Right lobe of liver (tissue), 6 donors: ENCODE data around the gene FLNA. TPM values are rescaled to one million over a fixed set of nuclear protein-coding genes. Genes with fewer than 3 reads are reported as not detected.

Source experiments
- ATAC-seq, 4 donors: fragments of 200-7000 bp; cut with Tn5 transposase; one replicate each; pipeline ENCODE4 v1.9.1; 2020; ENCODE audit warnings: mild to moderate bottlenecking in 4 of 4, moderate library complexity in 4 of 4
- DNase-seq, 3 donors: peaks; one replicate each; pipeline ENCODE4 v3.0.0-alpha.2; 2020
- H3K27ac ChIP-seq, 3 donors: fragments of 200-600 bp; one replicate each; pipeline ENCODE4 v1.8.0; 2022
- H3K27me3 ChIP-seq, 2 donors: fragments of 200-600 bp; one replicate each; pipeline ENCODE4 v1.8.0; 2022
- H3K36me3 ChIP-seq, 4 donors: fragments of 200-600 bp; sonication (generic) in 1 of 4; one replicate each; pipeline versions ENCODE4 v1.5.1 to v1.8.0; 2017 to 2022; ENCODE audit warnings: control low read depth in 1 of 4
- H3K4me1 ChIP-seq, 4 donors: fragments of 200-600 bp; sonication (generic) in 1 of 4; one replicate each; pipeline versions ENCODE4 v1.5.1 to v1.8.0; 2017 to 2022; ENCODE audit warnings: control low read depth in 1 of 4
- H3K4me3 ChIP-seq, 3 donors: fragments of 200-600 bp; one replicate each; pipeline ENCODE4 v1.8.0; 2022
- H3K9me3 ChIP-seq, 4 donors: fragments of 200-600 bp; sonication (generic) in 1 of 4; one replicate each; pipeline versions ENCODE4 v1.5.1 to v1.8.0; 2017 to 2022; ENCODE audit warnings: control low read depth in 1 of 4
- POLR2A ChIP-seq: fragments of 450-650 bp; IDR thresholded peaks from one replicate; pipeline ENCODE4 v1.6.1; 2017; ENCODE audit warnings: antibody characterized with exemption, mild to moderate bottlenecking
- WGBS: methylation state at CpG from one replicate; pipeline ENCODE4 v1.1.6; 2018; ENCODE audit warnings: low coverage, low lambda C conversion rate; ENCODE audit not compliant: insufficient coverage; ENCODE audit errors: missing lambda C conversion rate; 5-methylcytosine and 5-hydroxymethylcytosine counted together
- intact Hi-C, 2 donors: fragments of 100-400 bp; cut with DNase I; formaldehyde crosslinking; loops; one replicate each; pipeline versions ENCODE4 v1.11.2 to v1.14.1; 2022
- total RNA-seq, 6 experiments: library from RNA; depleted of rRNA in 2 of 6; stranded (reverse); fragments of >200 nt in 2 of 6; fragmentation: NEBNext Ultra II Directional in 3 of 6; extraction: Animal tissue kit (Norgen Biotek cat#: 25700) in 3 of 6; gene quantifications; one replicate each; pipeline versions ENCODE4 v1.1.0 to v1.2.4, GENCODE V29; 2016 to 2023
- TF ChIP-seq, protein P1 (sequence below), 4 donors: fragments of 200-600 bp in 3 of 4; fragments of 450-650 bp in 1 of 4; IDR thresholded peaks; one replicate each; pipeline versions ENCODE4 v1.5.1 to v1.8.0; 2016 to 2022; ENCODE audit warnings: antibody characterized with exemption in 4 of 4, mild to moderate bottlenecking in 2 of 4
- donor health status: DM: no; HTN: yes; CAD: no.
- donor health status: DM: no; HTN: no; CAD: no.
- donor health status: DM: no; HTN: no; CAD: no.
- donor health status: DM: no; HTN: yes; CAD: no.
- donor health status: DM: no; HTN: yes; CAD: no.

The FLNA gene
- total RNA-seq, 6 experiments from 2014 or later: 46.8 to 124 (median 82.6) TPM

DNA sequence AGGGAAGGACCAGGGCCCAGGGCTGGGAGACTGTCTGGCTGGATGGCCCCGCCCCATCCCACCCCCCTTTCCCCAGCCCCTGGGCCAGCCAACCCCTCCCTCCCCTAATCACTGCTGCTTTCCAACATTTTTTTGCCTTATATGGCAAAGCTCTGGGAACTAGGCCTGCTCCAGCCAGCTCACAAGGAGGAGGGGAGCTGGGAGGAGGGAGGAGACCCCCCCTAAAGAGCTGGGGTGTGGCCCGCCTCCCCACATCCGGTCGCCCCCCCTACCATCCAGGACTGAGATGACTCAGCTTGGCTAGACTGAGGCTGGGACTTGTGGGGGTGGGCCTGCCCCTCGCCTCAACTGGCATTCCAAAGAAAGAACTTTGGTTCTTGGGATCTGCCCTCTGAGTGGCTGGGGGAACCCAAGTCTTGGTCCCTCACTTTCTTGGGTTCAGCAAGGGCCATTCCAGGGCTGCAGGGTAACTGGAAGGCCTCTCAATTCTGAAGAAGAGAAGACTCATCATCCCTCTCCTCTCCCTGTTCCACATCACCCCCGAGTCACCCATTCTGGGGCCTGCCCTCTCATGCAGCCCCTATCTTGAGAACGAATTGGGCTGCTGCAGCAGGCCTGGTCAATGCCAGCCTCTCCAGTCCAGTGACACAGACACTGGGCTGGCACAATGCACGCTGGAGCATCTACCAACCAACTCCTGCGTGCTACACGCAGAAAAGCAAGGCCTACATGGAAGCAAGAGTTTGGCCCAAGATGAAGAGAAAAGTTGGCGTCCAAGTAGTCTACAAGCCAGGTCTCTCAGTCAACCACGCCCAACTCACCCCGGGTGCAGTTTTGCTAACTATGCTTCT, 4.8 kb downstream of the FLNA start:
- TF ChIP-seq, protein P1, sequence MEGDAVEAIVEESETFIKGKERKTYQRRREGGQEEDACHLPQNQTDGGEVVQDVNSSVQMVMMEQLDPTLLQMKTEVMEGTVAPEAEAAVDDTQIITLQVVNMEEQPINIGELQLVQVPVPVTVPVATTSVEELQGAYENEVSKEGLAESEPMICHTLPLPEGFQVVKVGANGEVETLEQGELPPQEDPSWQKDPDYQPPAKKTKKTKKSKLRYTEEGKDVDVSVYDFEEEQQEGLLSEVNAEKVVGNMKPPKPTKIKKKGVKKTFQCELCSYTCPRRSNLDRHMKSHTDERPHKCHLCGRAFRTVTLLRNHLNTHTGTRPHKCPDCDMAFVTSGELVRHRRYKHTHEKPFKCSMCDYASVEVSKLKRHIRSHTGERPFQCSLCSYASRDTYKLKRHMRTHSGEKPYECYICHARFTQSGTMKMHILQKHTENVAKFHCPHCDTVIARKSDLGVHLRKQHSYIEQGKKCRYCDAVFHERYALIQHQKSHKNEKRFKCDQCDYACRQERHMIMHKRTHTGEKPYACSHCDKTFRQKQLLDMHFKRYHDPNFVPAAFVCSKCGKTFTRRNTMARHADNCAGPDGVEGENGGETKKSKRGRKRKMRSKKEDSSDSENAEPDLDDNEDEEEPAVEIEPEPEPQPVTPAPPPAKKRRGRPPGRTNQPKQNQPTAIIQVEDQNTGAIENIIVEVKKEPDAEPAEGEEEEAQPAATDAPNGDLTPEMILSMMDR (IDR thresholded peaks at IDR 0.05): no peak
- TF ChIP-seq POLR2A: no peak
- 61% methylated on average over 8 of the region's 13 CpGs for WGBS
- H3K9me3 ChIP-seq: no peaks in the 10 kb centered on the region
- peak overlapping the region; percentile 45 to 49 (median 46) for H3K4me3 ChIP-seq
- peak overlapping the region; percentile 50 to 73 (median 59) for H3K27ac ChIP-seq
- no peaks in the 10 kb centered on the region for H3K36me3 ChIP-seq
- DNase-seq: peak in 2 of 3 donors; percentile 65 to 67
- intact Hi-C loops: no loop called here
- ATAC-seq: peak in 3 of 4 donors; percentile 3 to 27 (median 5)
- no peaks in the 10 kb centered on the region for H3K27me3 ChIP-seq
- peaks cover 0 to 1% (median 0%) of the 10 kb centered on the region in 4 donors for H3K4me1 ChIP-seq

DNA sequence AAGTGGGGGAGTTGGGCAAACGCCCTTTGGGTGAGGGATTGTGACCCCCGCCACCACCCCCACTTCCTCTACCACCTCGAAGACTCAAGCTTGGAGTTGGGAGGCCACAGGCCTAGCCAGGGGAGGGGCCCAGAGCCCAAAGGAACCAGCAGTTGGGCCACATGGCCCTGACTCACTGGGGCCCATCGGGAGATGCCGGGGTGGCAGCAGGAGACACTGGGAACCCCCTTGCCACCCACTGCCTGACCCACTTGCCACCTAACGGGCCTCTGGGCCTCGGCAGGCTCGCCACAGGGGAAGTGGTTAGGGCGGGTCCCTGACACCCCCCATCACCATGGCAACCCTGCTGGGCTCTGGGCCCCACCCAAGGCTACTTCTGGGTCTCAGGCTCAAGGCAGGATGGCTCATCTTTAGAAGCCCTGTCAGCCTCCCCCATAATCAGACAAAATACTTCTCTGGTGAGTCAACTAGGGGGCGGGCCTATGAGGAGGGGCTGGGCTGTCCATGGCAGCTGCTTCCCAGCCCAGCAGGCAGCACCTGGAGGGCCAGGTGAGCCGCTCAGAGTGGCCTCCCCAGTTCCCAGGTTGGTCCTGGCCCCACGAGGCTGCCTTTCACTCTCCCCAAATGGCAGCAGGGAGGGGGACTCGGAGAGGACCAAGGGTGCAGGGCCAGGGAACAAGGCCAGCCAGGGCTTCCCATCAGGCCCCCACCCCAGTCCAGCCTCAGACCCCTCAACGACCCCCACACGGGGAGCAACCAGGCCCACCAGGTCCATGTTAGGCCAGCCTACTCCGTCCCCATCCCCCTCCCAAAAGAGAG, 5.6 kb downstream of the FLNA start:
- Histone ChIP-seq H3K36me3 (no peaks in the 10 kb centered on the region), H3K4me1 (peaks cover 0 to 1% (median 0%) of the 10 kb centered on the region in 4 donors), H3K4me3 (peak overlapping the region; percentile 21 to 49 (median 29)), H3K27me3 (no peaks in the 10 kb centered on the region), H3K27ac (peak overlapping the region; percentile 50 to 73 (median 59)), H3K9me3 (no peaks in the 10 kb centered on the region)
- ATAC-seq (peak; percentile 2 to 30 (median 17)), DNase-seq (peak in 1 of 3 donors; percentile 71)
- no peak for TF ChIP-seq POLR2A
- TF ChIP-seq, protein P1 (IDR thresholded peaks at IDR 0.05): no peak
- intact Hi-C loops: no loop called here
- WGBS: 42% methylated on average over 3 of the region's 16 CpGs

DNA sequence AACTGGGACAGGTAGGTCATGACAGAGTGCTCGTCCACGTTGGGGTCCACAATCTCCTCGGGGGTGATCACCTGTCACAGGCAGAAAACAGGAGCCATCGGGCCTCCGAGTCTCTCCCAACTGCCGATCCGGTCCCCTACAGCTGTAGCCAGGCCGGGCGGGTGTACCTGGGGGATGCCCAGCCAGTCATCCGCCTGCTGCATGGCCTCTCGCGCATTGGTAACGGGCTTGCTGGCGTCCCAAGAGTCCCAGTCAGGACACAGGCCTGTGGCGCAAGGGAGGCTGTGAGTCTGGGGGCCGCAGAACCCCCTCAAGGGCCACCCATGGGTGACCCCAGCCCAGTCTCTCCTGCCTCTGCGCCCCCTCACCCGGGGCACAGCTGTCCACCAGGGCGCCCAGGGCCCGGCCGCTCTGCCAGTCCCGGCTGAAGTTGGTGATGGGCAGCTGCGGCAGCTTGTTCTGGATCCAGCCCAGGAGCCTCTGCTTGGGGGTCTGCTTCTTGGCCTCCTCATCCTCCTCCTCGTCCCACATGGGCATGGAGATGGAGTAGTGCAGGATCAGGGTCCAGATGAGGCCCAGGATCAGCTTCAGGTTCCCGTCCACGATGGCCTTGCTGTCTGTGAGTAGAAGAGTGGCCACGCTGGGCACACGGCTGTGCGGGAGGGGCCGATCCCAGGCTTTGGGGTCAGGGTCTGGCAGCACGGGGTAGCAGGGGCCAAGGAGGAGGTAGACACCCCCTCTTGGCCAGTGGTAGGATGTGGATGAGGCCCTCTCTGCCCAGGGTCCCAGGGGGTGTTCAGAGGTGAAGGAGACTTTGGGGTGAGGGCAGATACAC, 6.7 kb downstream of the FLNA start:
- no peak for TF ChIP-seq POLR2A
- TF ChIP-seq, protein P1 (IDR thresholded peaks at IDR 0.05): no peak
- intact Hi-C loops: no loop called here
- WGBS: 60% methylated on average over 3 of the region's 31 CpGs
- Histone ChIP-seq H3K27ac (no peak overlapping the region), H3K36me3 (no peaks in the 10 kb centered on the region), H3K4me1 (no peaks in the 10 kb centered on the region), H3K27me3 (no peaks in the 10 kb centered on the region), H3K4me3 (no peak overlapping the region), H3K9me3 (no peaks in the 10 kb centered on the region)
- DNase-seq (no peak), ATAC-seq (no peak)

DNA sequence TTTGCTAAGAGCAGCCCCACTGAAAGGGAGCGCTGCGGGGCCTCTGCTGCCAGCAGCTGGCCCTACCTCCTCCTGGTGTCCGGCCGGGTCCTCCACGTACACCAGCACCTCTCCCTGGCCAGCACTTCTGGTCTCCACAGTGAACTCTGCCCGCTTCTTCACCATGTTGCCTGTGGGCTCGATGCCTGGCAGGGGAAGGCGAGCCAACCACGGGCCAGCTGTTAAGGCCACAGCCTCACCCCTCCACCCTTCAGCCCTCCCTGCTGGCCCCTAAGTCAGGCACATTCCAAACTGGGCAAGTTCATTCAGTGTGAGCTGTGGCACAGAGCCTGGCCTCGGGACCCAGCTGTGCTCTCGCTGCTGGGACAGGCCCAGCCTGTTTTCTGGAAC, 7.8 kb downstream of the FLNA start:
- intact Hi-C loops: no loop called here
- peak; percentile 1 to 42 (median 24) for ATAC-seq
- Histone ChIP-seq H3K36me3 (peaks cover 0 to 2% (median 0%) of the 10 kb centered on the region in 4 donors), H3K4me1 (no peaks in the 10 kb centered on the region), H3K27me3 (no peaks in the 10 kb centered on the region), H3K27ac (no peak overlapping the region), H3K4me3 (no peak overlapping the region), H3K9me3 (no peaks in the 10 kb centered on the region)
- TF ChIP-seq, protein P1 (IDR thresholded peaks at IDR 0.05): no peak
- TF ChIP-seq POLR2A: no peak
- peak in 1 of 3 donors; percentile 79 for DNase-seq
- WGBS: 40% methylated on average over 1 of the region's 11 CpGs
